T-helper 22 cell (primary cell): ENCODE results near the gene SMC1B.
A peak's percentile ranks its signal among the peaks of the same experiment; 100 is the strongest.

Experiments used
- DNase-seq: peaks from one replicate; pipeline ENCODE4 v3.0.0-alpha.2; 2020; ENCODE audit warnings: low read depth

Gene SMC1B

GRCh38 chr22:45318558-45319323, 94.7 kb downstream of the SMC1B start:
- peak; percentile 65 for DNase-seq

DNA sequence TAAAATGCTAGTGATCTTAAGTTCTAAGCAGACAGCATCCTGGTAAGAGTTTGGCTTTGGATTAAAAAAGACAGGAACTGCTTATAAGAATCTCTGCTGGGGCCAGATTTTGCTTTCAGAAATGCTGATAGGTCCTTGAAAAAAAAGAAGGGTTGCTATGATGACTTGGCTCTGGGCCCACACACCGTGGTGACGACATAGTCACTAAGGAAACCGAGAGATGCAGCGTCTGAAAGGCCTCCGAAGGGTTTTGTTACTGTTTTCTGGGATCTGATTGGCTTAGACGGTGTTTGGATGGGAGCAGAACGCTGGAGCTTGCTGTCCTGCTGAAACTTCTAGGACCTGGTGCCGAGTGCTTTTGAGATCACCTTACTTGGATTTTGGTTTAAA, 95.2 kb downstream of the SMC1B start:
- peak; percentile 83 for DNase-seq

- DNase-seq, result no peak
Observed at GRCh38 chr22:45317551-45318167, 95.7 kb downstream of the SMC1B start.

- no peak for DNase-seq
Observed at GRCh38 chr22:45316796-45317526, 96.4 kb downstream of the SMC1B start.

DNA sequence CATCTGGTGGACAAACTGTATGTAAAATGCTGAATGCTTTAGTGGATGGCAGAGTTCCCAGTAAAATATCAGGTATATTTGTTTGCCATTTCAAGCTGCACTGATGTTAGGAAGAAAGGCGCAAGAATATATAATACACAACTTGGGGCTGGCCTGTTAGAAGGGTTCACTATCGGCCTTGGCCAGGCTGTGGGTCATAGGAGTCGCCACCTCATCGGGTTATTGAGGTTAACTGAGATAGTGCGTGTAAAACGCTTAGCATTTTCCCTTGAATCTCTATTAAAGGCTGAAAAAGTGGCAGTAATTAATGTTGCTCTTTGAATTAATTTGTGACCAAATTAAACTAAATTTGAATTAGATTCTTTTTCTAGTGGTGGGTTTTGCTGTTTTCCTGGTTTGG, 98.6 kb downstream of the SMC1B start:
- DNase-seq, result no peak

- no peak for DNase-seq
Observed at GRCh38 chr22:45314054-45314721, 99.2 kb downstream of the SMC1B start.

DNA sequence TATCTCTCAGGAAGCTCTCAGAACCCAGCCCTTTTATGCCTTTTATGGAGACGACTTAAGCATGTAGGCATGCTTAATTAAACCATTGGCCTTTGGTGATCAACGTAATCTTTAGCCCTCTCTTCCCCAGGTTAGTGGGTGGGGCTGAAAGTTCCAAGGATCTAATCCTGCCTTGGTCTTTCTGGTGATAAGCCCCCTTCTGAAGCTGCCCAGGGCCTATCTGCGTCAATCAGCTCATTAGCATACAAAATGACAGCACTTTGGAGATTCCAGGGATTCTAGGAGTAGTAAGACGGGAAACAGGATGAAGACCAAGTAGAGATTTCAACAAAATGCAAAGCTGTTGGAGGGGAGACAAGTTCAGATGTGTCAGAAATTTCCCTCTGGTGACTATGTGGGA, 100.5 kb downstream of the SMC1B start:
- no peak for DNase-seq

DNA sequence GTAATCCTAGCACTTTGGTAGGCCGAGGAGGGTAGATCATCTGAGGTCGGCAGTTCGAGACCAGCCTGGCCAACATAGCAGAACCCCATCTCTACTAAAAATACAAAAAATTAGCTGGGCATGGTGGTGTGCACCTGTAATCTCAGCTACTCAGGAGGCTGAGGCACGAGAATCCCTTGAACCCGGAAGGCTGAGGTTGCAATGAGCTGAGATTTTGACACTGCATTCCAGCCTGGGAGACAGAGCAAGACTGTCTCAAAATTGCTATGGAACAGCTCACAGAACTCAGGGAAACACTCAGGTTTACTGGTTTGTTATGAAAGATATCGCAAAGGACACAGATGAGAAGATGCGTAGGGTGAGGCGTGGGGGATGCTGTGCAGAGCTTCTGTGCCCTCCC, 101.0 kb downstream of the SMC1B start:
- no peak for DNase-seq

GRCh38 chr22:45310977-45311531, 102.3 kb downstream of the SMC1B start:
- no peak for DNase-seq

DNA sequence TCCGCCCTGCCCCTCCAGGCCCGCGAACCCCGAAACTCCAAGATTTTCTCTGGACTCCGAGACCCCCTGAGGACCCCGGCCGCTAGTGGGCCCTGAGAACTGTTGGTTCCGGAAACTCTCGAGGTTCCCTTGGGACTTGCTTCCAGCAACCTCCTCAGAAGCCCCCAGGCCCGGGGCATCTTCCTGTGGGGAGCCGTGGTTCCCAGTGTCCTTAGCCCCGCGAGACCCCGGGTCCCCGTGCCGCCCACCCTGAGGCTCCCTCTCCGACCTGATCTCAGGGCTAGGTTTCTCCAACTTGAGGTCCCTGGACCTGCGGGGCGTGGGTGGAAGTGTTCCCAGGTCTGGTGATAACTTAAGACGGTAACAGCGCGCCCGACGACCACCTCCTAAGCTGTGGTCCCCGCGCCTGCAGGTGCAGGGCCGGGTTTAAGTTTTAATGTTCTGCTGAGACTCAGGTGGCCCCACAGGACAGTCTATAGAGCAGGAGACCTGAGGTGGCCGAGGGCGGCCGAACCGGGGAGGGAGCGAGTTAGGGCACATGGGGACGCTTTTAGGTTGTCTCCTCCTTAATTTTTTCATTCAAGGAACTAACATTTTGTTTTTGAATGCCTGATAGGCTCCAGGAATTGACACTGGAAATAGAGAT, 102.9 kb downstream of the SMC1B start:
- DNase-seq, result no peak

DNA sequence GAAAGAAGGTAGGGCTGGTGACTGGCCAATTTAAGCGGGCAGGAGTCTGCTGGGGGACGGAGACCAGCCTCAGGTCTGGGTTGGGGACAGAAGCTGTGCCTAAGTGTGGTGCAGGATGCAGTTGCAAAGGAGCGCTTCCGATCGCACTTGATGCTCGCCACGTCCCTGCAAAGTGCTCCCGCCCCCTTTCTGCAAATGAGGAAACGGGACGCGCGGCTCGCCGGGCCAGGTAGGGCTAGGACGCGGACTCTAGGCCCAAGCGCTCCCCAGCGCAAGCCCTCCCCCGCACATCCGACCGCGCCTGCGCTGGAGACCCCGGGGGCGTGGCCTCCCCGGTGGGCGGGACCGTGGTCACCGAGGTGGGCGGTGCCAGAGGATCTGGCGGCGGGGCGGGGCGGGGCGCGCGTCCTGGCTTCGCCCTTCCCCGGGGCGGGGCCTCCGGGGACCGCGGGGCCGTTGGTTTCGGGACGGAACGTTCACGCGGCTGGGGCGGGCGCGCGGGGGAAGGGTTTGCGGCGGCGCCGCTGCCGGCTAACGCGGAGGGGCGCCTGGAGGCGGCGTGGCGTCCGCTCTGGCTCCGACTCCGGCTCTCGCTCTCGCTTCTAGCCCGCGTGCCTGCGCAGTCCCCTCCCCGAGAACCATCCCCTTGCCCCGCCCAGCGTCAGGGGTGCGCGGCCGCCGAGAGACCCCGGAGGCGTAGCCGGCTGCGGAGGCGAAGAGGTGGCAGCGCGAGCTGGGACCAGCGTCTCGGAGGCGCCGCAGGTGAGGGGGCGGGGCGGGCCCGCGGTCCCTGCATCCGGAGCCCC, 103.8 kb downstream of the SMC1B start, which contains the start of gene FAM118A:
FAM118A (plus strand) TSS at position 513 of the 806 bp plus-strand sequence. CDS start 12,446 bp downstream, outside the sequence.
- peak; percentile 84 for DNase-seq

- no peak for DNase-seq
Observed at GRCh38 chr22:45308957-45309421, 104.4 kb downstream of the SMC1B start.

DNA sequence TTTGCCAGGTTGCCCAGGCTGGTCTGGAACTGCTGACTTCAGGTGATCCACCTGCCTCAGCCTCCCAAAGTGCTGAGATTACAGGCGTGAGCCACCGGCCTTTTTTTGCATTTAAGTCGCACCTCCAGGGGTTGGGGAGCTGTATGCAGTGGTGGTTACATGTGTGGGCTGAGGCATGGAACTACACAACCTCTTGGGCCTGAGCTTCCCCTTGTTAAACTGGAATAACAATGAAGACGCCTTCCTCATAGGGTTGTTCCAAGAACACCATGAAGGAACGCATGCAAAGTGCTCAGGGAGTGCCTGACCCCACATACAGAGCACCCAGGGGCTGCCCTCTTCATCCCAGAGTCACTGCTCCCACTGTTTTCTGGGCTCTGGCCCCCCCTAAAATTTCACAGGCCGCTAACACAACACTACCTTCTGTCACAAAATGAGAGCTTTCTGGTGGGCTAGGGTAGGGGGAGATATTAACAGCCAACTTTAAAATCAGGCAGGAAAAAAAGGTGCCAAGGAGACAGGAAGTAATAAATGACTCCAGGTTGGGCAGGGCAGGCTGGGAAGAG, 104.9 kb downstream of the SMC1B start:
- no peak for DNase-seq

GRCh38 chr22:45306139-45306538, 107.3 kb downstream of the SMC1B start:
- DNase-seq, result no peak

DNA sequence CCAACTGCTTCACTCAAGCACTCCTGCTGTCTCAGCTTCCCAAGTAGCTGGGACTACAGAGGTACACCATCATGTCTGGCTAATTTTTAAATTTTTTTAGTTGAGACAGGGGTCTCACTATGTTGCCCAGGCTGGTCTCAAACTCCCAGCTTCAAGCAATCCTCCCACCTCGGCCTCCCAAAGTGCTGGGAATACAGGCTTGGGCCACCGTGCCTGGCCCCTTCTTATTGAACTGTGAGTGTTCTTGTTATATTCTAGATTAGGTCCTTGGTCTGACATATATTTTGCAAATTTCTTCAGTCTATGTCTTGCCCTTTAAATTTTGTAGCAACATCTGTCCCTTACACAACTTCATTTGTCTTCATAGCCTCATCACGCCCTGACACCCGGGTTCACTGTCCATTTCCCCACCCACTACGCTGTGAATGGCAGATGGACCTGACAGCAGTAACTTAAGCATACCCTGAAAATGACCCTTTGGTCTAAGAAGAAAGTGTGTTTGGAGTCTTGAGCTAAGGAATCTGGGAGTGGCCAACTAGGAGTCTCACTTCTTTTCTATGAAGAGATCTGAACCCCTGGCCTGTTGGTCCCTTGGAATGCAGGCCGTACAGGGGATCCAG, 107.8 kb downstream of the SMC1B start:
- DNase-seq, result no peak

DNA sequence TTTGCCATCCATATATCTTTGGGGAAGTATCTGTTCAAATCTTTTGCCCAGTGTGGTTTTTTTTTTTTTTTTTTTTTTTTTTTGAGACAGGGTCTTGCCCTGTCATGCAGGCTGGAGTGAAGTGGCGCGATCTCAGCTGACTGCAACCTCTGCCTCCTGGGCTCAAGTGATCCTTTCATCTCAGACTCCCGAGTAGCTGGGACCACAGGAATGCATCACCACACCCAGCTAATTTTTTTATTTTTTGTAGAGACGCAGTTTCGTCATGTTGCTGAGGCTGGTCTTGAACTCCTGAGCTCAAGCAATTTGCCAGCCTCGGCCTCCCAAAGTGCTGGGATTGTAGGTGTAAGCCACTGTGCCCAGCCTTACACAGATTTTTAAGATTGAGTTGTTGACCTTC, 108.4 kb downstream of the SMC1B start:
- no peak for DNase-seq

DNA sequence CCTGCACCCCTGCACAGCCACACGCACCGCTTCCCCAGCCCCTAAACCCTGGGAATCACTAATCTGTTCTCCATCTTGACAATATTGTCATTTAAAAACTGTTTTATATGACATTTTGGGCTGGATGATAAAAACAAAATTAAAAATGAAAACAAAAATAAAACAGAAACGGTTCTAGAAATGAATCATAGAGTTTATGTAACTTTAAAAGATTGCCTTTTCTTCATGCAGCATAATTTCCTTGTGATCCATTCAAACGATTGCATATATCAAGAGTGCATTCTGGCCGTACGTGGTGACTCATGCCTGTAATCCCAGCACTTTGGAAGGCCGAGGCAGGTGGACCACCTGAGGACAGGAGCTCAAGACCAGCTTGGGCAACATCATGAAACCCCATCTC, 110.2 kb downstream of the SMC1B start:
- DNase-seq, result no peak

DNA sequence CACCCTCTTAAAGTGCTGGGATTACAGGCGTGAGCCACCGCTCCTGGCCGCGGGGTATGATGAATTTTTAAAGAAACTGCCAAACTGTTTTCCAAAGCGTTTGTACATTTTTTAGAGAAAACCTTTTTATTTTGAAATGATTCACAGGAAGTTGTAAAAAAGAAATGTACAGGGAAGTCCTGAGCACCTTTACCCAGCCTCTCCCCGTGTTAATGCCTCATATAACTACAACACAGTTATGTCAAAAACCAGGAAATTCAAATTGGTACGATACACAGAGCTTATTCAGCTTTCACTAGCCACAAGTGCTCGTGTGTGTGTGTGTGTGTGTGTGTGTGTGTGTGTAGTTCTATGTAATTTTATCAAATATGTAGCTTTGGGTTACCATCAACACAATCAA, 110.6 kb downstream of the SMC1B start:
- DNase-seq, result no peak

DNA sequence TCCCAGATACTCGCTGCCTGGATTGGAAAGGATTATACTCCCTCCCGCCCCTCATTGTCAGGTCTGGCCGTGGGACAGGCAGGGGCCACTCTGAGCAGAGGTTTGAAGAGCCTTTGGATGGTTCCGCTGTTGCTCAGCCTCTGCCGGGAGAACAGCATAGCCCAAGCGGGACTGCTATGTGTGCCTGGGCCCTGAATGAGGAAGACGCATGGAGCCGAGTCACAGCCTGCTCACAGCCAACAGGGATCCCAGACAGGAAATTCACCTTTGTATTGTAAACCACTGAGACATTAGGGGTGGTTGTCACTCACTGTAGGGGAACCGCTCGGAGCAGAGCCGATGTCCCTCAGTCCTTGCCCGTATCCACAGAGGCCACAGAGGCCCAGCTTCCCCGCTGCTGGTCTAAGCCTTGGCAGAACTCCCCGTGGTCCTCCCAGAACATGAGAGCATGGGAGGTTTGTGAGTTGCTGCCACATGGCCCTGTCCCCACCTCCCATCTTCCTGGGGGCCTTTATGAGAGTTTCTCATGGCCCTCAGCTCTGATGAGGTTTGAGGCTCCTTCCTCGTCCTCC, 114.4 kb downstream of the SMC1B start:
- DNase-seq, result no peak
